ENCODE results near the gene FOXD2.

Gene FOXD2

DNA sequence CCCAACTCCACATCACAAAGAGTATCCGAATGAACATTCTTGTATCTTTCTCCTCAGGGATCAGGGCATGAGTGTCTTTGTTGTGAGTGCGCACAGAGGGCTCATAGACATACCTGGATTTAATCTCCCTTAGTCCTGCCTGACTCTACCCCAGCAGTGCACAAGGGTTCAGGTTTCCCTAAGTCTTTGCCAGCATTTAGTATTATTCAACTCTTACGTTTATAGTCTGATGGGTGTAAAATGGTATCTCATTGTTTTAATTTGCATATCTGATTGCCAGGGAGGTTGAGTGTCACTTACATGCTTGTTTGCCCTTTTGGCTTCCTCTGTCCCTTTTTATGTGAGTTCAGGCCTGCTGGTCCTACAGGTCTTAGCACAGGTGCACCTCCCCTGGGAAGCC lies 49.5 kb downstream of the FOXD2 start:
- CTCF ChIA-PET, result no interaction called here
- POLR2A ChIA-PET, result no interaction called here
- DNase-seq (ENCODE audit: extremely low spot score), result no peak
- TF ChIP-seq SUZ12 (IDR thresholded peaks at IDR 0.05) (no peak), FOXK2 (IDR thresholded peaks at IDR 0.05) (no peak), ARNT (IDR thresholded peaks at IDR 0.05) (no peak), BHLHE40 (IDR thresholded peaks at IDR 0.05; ENCODE audit: borderline replicate concordance) (no peak), HDGF (IDR thresholded peaks at IDR 0.05; ENCODE audit: borderline replicate concordance) (no peak), TARDBP (IDR thresholded peaks at IDR 0.05) (no peak), LEF1 (IDR thresholded peaks at IDR 0.05; ENCODE audit: borderline replicate concordance) (no peak), NFRKB (IDR thresholded peaks at IDR 0.05) (no peak), ZNF384 (IDR thresholded peaks at IDR 0.05) (no peak), L3MBTL2 (conservative IDR thresholded peaks at IDR 0.05) (no peak), ELF4 (IDR thresholded peaks at IDR 0.05) (no peak), SP1 (IDR thresholded peaks at IDR 0.05) (no peak), FOXM1 (IDR thresholded peaks at IDR 0.05; ENCODE audit: borderline replicate concordance) (no peak), CTBP1 (IDR thresholded peaks at IDR 0.05; ENCODE audit: borderline replicate concordance) (no peak), FOXA1 (IDR thresholded peaks at IDR 0.05) (no peak)
- TF ChIP-seq, protein P1, sequence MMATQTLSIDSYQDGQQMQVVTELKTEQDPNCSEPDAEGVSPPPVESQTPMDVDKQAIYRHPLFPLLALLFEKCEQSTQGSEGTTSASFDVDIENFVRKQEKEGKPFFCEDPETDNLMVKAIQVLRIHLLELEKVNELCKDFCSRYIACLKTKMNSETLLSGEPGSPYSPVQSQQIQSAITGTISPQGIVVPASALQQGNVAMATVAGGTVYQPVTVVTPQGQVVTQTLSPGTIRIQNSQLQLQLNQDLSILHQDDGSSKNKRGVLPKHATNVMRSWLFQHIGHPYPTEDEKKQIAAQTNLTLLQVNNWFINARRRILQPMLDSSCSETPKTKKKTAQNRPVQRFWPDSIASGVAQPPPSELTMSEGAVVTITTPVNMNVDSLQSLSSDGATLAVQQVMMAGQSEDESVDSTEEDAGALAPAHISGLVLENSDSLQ (IDR thresholded peaks at IDR 0.05), result no peak

DNA sequence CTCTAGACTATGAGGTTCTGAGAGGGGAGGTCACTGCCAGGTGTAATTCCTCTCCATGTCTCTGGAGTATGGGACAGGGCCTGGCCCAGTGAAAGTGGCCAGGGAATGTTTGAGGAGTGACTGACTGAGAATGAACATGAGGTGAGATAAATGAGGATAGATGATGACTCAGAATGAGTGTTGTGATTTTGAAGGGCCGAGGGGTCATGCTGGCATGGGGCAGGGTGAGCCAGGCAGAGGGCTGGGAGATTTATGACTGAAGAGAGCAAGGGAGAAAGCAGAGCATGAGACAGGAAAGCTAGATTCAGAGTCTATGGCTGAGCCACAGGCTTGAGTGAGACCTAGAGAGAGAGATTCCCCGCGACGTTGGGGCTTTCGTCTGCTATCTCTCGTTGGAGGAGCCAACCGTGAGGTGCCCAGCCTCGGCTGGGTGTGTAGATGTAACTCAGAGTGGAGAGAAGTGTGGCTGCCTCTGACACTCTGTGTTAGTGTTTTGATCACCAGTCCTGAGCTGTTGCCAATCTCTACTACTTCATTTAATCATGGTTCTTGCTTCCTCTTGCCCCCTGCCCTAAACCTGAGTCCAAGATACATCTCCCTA lies 50.1 kb downstream of the FOXD2 start:
- DNase-seq (ENCODE audit: extremely low spot score), result no peak
- POLR2A ChIA-PET, result interaction anchor here (1.4 kb wide), 1 partner anchor 52 kb away, joined by 3 read pairs; no protein-coding TSS in a partner anchor
- CTCF ChIA-PET, result no interaction called here
- TF ChIP-seq ARNT (IDR thresholded peaks at IDR 0.05) (no peak), TARDBP (IDR thresholded peaks at IDR 0.05) (no peak), HDGF (IDR thresholded peaks at IDR 0.05; ENCODE audit: borderline replicate concordance) (no peak), LEF1 (IDR thresholded peaks at IDR 0.05; ENCODE audit: borderline replicate concordance) (no peak), ZNF384 (IDR thresholded peaks at IDR 0.05) (no peak), SP1 (IDR thresholded peaks at IDR 0.05) (no peak), NFRKB (IDR thresholded peaks at IDR 0.05) (no peak), CTBP1 (IDR thresholded peaks at IDR 0.05; ENCODE audit: borderline replicate concordance) (no peak), FOXA1 (IDR thresholded peaks at IDR 0.05) (no peak), ELF4 (IDR thresholded peaks at IDR 0.05) (no peak), BHLHE40 (IDR thresholded peaks at IDR 0.05; ENCODE audit: borderline replicate concordance) (no peak)
- TF ChIP-seq, protein P1 (IDR thresholded peaks at IDR 0.05), result no peak

All from HEK293T (cell line).